Measurements from ENCODE around the gene DAB1.

DAB1 gene

DNA sequence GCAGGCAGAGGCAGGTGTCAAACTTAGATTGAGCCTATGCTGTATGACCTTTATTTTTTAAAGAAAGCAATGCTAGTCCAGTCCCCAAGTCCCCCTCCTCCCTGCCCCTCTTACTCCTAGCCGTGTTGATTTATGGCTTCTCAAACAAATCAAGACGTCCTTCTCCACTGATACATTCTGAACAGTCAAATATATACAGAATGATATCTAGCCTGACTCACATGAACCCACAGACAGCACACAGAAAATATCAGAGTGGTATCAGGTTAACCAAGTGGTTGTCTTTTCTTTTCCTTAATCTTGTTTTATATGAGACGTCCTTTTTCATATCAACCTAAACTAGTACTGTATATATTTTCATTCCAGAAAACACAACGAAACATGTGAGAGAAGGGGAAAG lies 13.4 kb downstream of the DAB1 start:
- no peak for DNase-seq

DNA sequence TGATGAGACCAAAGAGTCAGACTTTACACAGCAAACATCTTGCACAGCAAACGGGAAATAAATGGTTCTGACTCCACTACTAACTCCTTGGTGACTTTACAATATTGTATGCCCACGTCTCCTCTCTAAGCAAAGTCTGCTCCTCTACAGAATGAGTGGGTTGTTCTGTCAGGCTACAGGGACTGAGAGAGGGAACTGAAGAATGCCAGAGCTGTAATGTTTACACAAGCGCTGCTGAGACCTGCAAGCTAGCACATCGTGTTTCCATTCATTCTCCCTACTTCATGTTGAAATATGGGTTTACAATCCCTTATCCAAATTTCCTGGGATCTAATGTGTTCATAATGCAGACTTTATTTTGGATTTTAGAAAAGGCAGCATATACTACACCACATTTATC lies 15.9 kb downstream of the DAB1 start:
- DNase-seq, result no peak

GRCh38 chr1:57406428-57406970 lies 17.4 kb downstream of the DAB1 start:
- DNase-seq, result no peak

DNA sequence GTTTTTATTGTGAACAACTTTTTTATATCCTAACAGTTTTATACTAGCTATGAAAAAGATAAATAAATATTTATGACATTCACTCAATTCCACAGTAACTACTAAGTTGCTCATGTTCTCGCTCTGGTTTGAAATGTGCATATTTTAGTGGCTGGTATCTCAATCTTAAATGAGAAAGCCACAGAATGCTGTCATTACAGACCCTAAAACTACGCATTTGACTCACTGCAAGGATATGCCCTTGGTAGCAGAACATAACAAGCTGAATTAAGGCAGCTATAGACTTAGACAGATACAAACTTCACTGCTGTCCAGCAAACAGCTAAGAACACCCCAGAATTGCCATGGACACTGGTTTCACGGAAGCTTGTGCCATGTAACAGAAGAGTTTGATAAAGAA lies 19.0 kb downstream of the DAB1 start:
- no peak for DNase-seq

GRCh38 chr1:57403201-57403600 lies 20.7 kb downstream of the DAB1 start:
- DNase-seq, result no peak

GRCh38 chr1:57401671-57402070 lies 22.2 kb downstream of the DAB1 start:
- no peak for DNase-seq

- DNase-seq, result no peak
Observed at GRCh38 chr1:57400048-57400447, 23.8 kb downstream of the DAB1 start.

GRCh38 chr1:57393058-57393584 lies 30.7 kb downstream of the DAB1 start:
- no peak for DNase-seq

DNA sequence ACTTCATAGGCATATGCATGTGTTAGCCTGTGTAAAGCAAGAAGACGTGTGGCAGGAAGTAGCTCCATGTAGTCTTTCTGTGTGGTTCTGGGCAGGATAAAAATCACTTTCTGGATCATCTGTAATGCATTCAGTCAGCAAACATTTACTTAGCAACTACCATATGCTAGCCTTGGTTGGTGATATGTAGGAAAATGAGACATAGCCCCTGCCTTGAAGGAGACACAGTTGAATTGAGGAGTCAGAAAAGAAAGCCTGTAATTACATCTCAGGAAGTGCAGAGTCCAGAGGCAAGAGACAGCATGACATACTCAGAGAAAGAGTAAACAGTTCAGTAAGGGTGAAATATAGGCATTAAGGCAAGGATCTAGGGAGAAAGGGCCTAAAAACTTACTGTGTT lies 38.5 kb downstream of the DAB1 start:
- DNase-seq, result no peak

- DNase-seq, result no peak
Observed at GRCh38 chr1:57384901-57385300, 39.0 kb downstream of the DAB1 start.

DNA sequence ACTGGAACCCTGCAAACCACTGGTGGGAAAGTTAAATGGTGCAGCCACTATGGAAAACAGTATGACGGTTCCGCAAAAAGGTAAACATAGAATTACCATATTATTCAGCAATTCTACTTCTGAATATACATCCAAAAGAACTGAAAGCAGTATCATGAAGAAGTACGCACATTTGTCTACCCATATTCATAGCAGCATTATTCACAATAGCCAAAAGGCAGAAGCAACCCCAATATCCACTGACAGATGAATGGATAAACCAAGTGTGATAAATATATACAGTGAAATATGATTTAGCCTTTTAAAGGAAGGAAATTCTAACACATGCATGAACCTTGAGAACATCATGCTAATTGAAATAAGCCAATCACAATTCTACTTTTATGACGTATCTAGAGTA lies 39.6 kb downstream of the DAB1 start:
- no peak for DNase-seq

DNA sequence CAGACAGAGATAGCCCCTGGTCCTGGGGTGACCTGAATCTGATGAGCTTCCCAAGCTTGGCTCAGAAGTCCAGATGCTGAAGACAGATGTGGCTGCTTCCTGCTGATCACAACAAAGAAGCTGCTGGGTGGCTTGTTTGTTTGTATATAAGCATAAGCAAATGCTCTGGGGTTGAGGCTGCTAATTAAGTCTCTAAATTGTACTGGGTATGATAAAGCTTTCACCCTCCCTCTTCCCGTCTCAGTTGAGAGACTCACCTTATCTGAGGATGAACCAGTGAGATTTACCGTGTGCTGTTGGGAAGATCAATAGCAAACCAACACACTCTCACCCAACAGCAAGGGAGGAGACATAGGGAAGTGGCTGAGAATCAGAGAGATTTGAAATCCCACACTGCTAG lies 42.0 kb downstream of the DAB1 start:
- no peak for DNase-seq

- no peak for DNase-seq
Observed at GRCh38 chr1:57381426-57381825, 42.4 kb downstream of the DAB1 start.

- DNase-seq, result no peak
Observed at GRCh38 chr1:57380923-57381322, 42.9 kb downstream of the DAB1 start.

DNA sequence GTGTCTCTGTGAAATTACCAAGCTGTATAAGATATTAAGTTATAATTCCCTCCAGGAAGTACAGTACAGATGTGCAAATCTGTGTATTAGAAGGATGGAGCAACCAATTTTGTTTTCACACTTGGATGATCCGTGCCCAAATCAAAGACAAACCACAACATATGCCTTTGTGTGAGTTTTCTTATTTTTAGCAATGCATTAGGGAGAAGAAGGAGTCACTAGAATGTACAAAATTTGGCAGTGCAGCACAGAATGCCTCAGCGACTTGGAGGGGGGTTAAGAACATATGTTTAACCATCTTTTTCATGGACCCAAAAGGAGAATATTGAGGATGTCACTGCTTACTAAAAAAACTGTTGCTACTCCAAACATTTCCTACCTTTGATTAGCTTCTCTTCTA lies 45.3 kb downstream of the DAB1 start:
- no peak for DNase-seq

DNA sequence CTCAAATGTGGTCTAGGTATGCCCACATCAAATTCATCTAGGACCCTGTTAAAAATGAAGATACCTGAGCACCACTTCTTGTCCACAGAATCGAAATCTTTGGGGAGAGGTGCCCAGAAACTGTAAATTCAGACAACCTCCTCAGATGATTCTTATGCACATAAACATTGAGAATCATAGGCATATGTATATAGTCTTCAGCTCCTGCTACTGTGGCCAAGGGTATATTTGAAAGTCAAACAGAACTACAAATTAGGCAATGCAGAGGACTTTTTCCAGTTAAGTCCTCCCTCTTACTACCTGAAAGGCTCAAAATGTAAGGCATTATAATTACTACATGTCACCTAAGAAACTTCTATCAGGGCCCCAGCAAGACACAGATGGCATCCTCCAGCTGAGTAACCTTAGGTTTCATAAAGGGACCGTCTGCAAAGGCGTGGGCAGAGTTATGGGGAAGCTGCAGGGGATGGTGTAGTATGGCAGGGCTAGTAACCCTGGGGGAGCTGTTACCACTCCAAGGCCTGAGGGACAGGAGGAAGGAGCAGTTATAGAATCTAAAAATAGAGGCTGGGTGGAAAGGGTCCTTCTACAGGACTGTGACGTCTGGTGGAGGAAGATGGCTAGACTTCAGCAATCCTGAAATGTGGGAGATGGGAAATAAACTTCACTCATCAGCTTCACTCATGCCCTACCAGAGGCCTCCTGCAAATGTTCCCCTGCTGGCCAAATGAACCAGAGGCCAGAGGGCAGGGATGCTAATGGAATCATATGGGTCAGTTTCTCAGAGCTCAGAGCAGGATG lies 46.3 kb downstream of the DAB1 start:
- DNase-seq, result no peak

DNA sequence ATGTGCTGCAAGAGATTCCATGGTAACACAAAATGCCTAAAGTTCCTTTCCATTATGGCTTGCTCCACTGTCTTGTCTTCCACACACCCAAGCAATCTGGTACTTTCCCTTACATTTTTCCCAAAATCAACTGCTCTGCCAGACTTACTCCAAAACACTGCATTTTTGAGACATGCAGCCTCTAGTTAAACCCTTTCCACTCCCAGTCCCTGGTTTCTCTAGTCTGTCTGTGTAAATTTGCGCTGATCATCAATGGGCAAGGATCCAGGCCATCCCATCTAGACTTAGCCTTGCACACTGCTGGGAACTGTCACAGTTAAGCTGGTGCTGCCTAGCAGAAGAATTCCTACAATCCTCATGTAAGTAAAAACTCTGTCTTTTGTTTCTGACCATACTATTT lies 47.8 kb downstream of the DAB1 start:
- DNase-seq, result no peak

GRCh38 chr1:57369889-57370288 lies 54.0 kb downstream of the DAB1 start:
- no peak for DNase-seq

DNA sequence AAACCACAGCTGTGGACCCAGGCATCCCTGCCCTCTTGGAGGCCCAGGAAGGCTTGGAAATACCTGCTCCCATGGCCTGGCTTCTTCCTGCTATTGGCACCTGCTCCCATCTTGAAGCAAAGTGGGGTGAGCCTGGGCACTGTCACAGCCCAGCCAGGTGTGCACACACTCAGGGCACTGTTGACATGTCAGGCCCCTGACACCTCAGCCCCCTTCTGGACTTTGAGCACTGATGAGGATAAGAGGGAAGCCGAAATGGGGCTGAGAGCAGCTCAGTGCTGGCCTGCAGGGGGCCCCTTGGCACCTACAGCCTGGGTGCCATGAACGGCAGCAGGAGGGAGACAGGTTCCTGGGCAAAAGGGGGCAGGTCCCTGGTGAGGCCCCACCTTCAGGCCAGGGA lies 55.9 kb downstream of the DAB1 start:
- no peak for DNase-seq

GRCh38 chr1:57363643-57364042 lies 60.2 kb downstream of the DAB1 start:
- DNase-seq, result no peak

DNA sequence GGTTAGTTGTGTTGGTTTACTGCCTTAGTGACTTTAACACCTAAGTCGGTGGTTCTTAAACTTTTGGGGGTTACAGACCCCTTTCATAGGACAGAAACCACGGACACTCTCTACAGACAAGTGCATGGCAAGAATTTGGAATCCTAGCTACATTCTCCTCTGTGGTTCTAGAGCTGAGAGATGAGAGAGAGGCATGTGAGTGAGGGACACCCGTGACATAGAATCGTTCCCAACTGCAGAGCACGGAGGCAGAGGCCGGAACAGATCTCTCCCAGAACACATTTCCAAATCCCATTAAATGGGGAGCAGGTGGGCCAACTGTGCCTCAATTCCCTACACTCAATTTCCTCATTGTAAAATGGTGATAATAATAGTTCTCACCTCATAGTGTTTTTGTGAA lies 60.7 kb downstream of the DAB1 start:
- no peak for DNase-seq

- no peak for DNase-seq
Observed at GRCh38 chr1:57362480-57362879, 61.4 kb downstream of the DAB1 start.

GRCh38 chr1:57361516-57361915 lies 62.3 kb downstream of the DAB1 start:
- DNase-seq, result no peak

DNA sequence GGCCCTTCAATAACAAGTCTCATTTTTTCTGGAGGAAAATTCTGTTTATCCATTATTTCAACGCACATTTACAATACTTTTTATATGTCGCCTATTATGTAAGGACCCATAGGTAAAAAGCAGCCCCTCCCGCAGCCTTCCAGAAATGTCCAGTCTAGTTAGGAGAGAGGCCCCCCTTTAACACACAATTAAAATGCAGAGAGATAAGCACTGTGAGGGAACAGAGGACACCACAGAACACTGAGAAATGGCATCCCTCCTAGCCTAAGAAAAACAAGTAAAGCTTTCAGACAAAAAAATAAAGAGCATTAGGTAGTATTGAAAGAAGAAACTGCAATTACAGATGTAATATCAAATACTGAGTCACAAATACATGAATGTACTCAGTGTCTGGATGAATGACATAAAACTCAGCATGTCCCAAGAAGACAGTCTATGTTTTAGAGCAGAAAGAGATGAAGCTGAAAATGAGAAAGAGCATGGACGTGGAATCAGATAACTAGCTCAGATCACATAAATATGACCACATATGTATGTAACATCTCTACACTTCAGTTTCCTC lies 62.9 kb downstream of the DAB1 start:
- DNase-seq, result no peak

GRCh38 chr1:57357462-57357861 lies 66.4 kb downstream of the DAB1 start:
- no peak for DNase-seq

All from NCI-H1417 treated with DMSO at 0.1 percent for 48 hours (cell line).